Gastrocnemius medialis (tissue), 4 donors: Measurements from ENCODE around the gene ITPKB. TPM values are rescaled to one million over a fixed set of nuclear protein-coding genes. Genes with fewer than 3 reads are reported as not detected.

Source experiments
- ATAC-seq, 2 donors: fragments of 150-250 bp; one replicate each; pipeline ENCODE4 v1.9.1; 2016
- DNase-seq, 2 donors: peaks; one replicate each; pipeline ENCODE4 v3.0.0-alpha.2; 2019
- H3K27ac ChIP-seq, 4 donors: fragments of 200-600 bp; sonication (generic); 1 replicate in 1 of 4; 2 replicates in 3 of 4; pipeline ENCODE4 v1.5.1; 2016 to 2018; ENCODE audit warnings: mild to moderate bottlenecking in 2 of 4, moderate library complexity in 1 of 4
- H3K27me3 ChIP-seq, 3 donors: fragments of 200-600 bp; sonication (generic) in 2 of 3; 1 replicate in 1 of 3; 2 replicates in 2 of 3; pipeline versions ENCODE4 v1.5.1 to v1.6.0; 2016 to 2019; ENCODE audit warnings: mild to moderate bottlenecking in 1 of 3, moderate library complexity in 1 of 3
- H3K36me3 ChIP-seq, 2 donors: fragments of 200-600 bp; sonication (generic) in 1 of 2; one replicate each; pipeline ENCODE4 v1.5.1; 2017 to 2018
- H3K4me1 ChIP-seq, 2 donors: fragments of 200-600 bp; sonication (generic) in 1 of 2; one replicate each; pipeline ENCODE4 v1.5.1; 2016 to 2017; ENCODE audit warnings: mild to moderate bottlenecking in 2 of 2
- H3K4me3 ChIP-seq, 4 donors: fragments of 200-600 bp; sonication (generic) in 3 of 4; 1 replicate in 1 of 4; 2 replicates in 3 of 4; pipeline ENCODE4 v1.5.1; 2016 to 2019; ENCODE audit warnings: mild to moderate bottlenecking in 2 of 4
- H3K9me3 ChIP-seq, 3 donors: fragments of 200-600 bp; sonication (generic) in 2 of 3; 1 replicate in 1 of 3; 2 replicates in 2 of 3; pipeline ENCODE4 v1.5.1; 2016 to 2019
- CTCF ChIP-seq, 5 experiments: fragments of 450-650 bp in 3 of 5; fragments of 200-600 bp in 2 of 5; sonication (generic) in 2 of 5; IDR thresholded peaks in 4 of 5; conservative IDR thresholded peaks in 1 of 5; 1 replicate in 4 of 5; 2 replicates in 1 of 5; pipeline ENCODE4 v1.5.1; 2016 to 2019; ENCODE audit warnings: antibody characterized with exemption in 5 of 5, mild to moderate bottlenecking in 3 of 5, moderate library complexity in 3 of 5
- POLR2A ChIP-seq, 2 donors: fragments of 450-650 bp; IDR thresholded peaks; one replicate each; pipeline ENCODE4 v1.6.1; 2017; ENCODE audit warnings: antibody characterized with exemption in 2 of 2, mild to moderate bottlenecking in 2 of 2, moderate library complexity in 2 of 2
- in situ Hi-C, 4 donors: fragments of 200-750 bp; cut with MboI; loops; one replicate each; pipeline versions ENCODE4 v1.15.0 to v1.8.0; 2017; ENCODE audit warnings: low sequenced_read_pairs in 4 of 4
- intact Hi-C: fragments of 100-400 bp; cut with DNase I; formaldehyde crosslinking; loops from one replicate; pipeline ENCODE4 v1.15.1; 2023; ENCODE audit warnings: low total_unique reads
- total RNA-seq, 4 donors: library from RNA; depleted of rRNA; stranded (reverse); fragments of >200 nt; gene quantifications; one replicate each; pipeline versions ENCODE4 v1.1.0 to v1.2.3, GENCODE V29; 2016

Gene ITPKB
- total RNA-seq, 4 donors from 2014 or later = 7.1 to 13.9 (median 7.8) TPM

GRCh38 chr1:226785805-226786204, 46.7 kb upstream of the ITPKB start:
- intact Hi-C loops (no loop called here), in situ Hi-C loops (no loop called here)
- no peak for TF ChIP-seq POLR2A (IDR thresholded peaks at IDR 0.05)
- TF ChIP-seq CTCF (IDR thresholded peaks at IDR 0.05 in 4 of 5, conservative IDR thresholded peaks at IDR 0.05 in 1 of 5) = no peak
- no peak for DNase-seq
- no peak overlapping the region for H3K27ac ChIP-seq
- H3K36me3 ChIP-seq = no peaks in the 10 kb centered on the region
- H3K9me3 ChIP-seq = no peaks in the 10 kb centered on the region
- H3K4me1 ChIP-seq = no peaks in the 10 kb centered on the region
- ATAC-seq = no peak
- H3K27me3 ChIP-seq = no peaks in the 10 kb centered on the region
- no peak overlapping the region for H3K4me3 ChIP-seq

GRCh38 chr1:226784081-226785049, 45.3 kb upstream of the ITPKB start:
- H3K4me1 ChIP-seq = no peaks in the 10 kb centered on the region
- no peaks in the 10 kb centered on the region for H3K27me3 ChIP-seq
- H3K36me3 ChIP-seq = no peaks in the 10 kb centered on the region
- peak overlapping the region in 2 of 4 donors; percentile 1 to 38 for H3K27ac ChIP-seq
- no peak overlapping the region for H3K4me3 ChIP-seq
- no peak for TF ChIP-seq POLR2A (IDR thresholded peaks at IDR 0.05)
- no peak for TF ChIP-seq CTCF (IDR thresholded peaks at IDR 0.05 in 4 of 5, conservative IDR thresholded peaks at IDR 0.05 in 1 of 5)
- in situ Hi-C loops (no loop called here), intact Hi-C loops (no loop called here)
- ATAC-seq = no peak
- DNase-seq = no peak
- H3K9me3 ChIP-seq = no peaks in the 10 kb centered on the region

- no peaks in the 10 kb centered on the region for H3K27me3 ChIP-seq
- intact Hi-C loops (no loop called here), in situ Hi-C loops (no loop called here)
- no peak for TF ChIP-seq POLR2A (IDR thresholded peaks at IDR 0.05)
- TF ChIP-seq CTCF (IDR thresholded peaks at IDR 0.05 in 4 of 5, conservative IDR thresholded peaks at IDR 0.05 in 1 of 5) = no peak
- DNase-seq (no peak), ATAC-seq (no peak)
- no peaks in the 10 kb centered on the region for H3K36me3 ChIP-seq
- no peak overlapping the region for H3K4me3 ChIP-seq
- H3K27ac ChIP-seq = no peak overlapping the region
- H3K4me1 ChIP-seq = no peaks in the 10 kb centered on the region
- no peaks in the 10 kb centered on the region for H3K9me3 ChIP-seq
Measured at GRCh38 chr1:226782845-226783601, 43.9 kb upstream of the ITPKB start.

- H3K4me3 ChIP-seq = no peak overlapping the region
- no peaks in the 10 kb centered on the region for H3K36me3 ChIP-seq
- no peaks in the 10 kb centered on the region for H3K27me3 ChIP-seq
- intact Hi-C loops (no loop called here), in situ Hi-C loops (no loop called here)
- H3K4me1 ChIP-seq = no peaks in the 10 kb centered on the region
- no peaks in the 10 kb centered on the region for H3K9me3 ChIP-seq
- DNase-seq (no peak), ATAC-seq (no peak)
- TF ChIP-seq POLR2A (IDR thresholded peaks at IDR 0.05) = no peak
- no peak for TF ChIP-seq CTCF (IDR thresholded peaks at IDR 0.05 in 4 of 5, conservative IDR thresholded peaks at IDR 0.05 in 1 of 5)
- H3K27ac ChIP-seq = no peak overlapping the region
Measured at GRCh38 chr1:226781937-226782609, 43.0 kb upstream of the ITPKB start.
